Measurements from ENCODE around the gene OOSP4A. TPM values are rescaled to one million over a fixed set of nuclear protein-coding genes. Genes with fewer than 3 reads are reported as not detected.

Gene OOSP4A
- total RNA-seq, 1 donor = not detected

DNA sequence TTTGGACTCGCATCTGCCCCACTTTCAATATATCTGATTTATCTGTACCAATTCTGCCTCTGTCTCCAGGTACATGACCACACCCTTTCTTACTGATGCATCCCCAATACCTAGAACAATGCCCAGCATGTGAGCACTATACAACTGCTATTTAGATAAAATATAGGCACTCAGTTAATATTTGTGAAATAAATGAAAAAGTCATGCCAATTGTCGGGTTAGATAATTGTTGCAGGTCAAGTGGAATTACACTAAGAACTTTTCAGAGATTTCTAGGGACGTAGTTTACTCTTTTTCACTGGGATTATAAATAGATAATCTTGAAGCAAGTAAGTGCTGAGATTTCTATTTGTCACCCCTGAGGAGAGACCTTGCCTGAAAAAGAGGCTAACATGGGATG, 20.5 kb downstream of the OOSP4A start:
- no peak overlapping the region for H3K4me2 ChIP-seq (ENCODE audit: insufficient read depth, low read length)
- H3K27ac ChIP-seq (ENCODE audit: low read depth, low read length) = no peak overlapping the region
- H3K4me1 ChIP-seq (ENCODE audit: insufficient read depth, low read length) = no peaks in the 10 kb centered on the region
- no peaks in the 10 kb centered on the region for H3K36me3 ChIP-seq (ENCODE audit: insufficient read depth, low read length)
- DNase-seq (ENCODE audit: insufficient read length, low spot score, missing footprints) = no peak
- H3K9me3 ChIP-seq (ENCODE audit: low read depth, low read length) = no peaks in the 10 kb centered on the region
- no peak overlapping the region for H2AFZ ChIP-seq (ENCODE audit: low read length)
- TF ChIP-seq, protein P1, sequence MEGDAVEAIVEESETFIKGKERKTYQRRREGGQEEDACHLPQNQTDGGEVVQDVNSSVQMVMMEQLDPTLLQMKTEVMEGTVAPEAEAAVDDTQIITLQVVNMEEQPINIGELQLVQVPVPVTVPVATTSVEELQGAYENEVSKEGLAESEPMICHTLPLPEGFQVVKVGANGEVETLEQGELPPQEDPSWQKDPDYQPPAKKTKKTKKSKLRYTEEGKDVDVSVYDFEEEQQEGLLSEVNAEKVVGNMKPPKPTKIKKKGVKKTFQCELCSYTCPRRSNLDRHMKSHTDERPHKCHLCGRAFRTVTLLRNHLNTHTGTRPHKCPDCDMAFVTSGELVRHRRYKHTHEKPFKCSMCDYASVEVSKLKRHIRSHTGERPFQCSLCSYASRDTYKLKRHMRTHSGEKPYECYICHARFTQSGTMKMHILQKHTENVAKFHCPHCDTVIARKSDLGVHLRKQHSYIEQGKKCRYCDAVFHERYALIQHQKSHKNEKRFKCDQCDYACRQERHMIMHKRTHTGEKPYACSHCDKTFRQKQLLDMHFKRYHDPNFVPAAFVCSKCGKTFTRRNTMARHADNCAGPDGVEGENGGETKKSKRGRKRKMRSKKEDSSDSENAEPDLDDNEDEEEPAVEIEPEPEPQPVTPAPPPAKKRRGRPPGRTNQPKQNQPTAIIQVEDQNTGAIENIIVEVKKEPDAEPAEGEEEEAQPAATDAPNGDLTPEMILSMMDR (IDR thresholded peaks at IDR 0.05; ENCODE audit: extremely low read depth, low read depth, low read length) = no peak
- H3K27me3 ChIP-seq (ENCODE audit: insufficient read depth, low read length) = no peaks in the 10 kb centered on the region
- H3K4me3 ChIP-seq (ENCODE audit: insufficient read depth, low read length) = no peak overlapping the region
- H3K79me2 ChIP-seq (ENCODE audit: insufficient read depth, low read length) = no peaks in the 10 kb centered on the region
- H4K20me1 ChIP-seq (ENCODE audit: insufficient read depth, low read length) = no peaks in the 10 kb centered on the region

DNA sequence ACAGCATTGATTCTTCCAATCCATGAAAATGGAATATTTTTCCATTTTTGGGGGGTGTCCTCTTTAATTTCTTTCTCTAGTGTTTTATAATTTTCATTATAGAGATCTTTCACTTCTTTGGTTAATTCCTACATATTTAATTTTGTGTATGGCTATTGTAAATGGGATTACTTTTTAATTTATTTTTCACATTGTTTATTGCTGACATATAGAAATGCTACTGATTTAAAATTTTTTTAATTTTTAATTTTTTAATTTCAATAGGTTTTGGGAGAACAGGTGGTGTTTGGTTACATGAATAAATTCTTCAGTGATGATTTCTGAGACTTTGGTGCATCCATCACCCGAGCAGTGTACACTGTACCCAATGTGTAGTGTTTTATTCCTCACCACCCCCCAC, 26.6 kb downstream of the OOSP4A start:
- no peaks in the 10 kb centered on the region for H3K4me1 ChIP-seq (ENCODE audit: insufficient read depth, low read length)
- no peak overlapping the region for H3K4me2 ChIP-seq (ENCODE audit: insufficient read depth, low read length)
- no peaks in the 10 kb centered on the region for H3K79me2 ChIP-seq (ENCODE audit: insufficient read depth, low read length)
- H3K36me3 ChIP-seq (ENCODE audit: insufficient read depth, low read length) = no peaks in the 10 kb centered on the region
- no peaks in the 10 kb centered on the region for H4K20me1 ChIP-seq (ENCODE audit: insufficient read depth, low read length)
- no peak overlapping the region for H3K4me3 ChIP-seq (ENCODE audit: insufficient read depth, low read length)
- H3K27ac ChIP-seq (ENCODE audit: low read depth, low read length) = no peak overlapping the region
- H3K9me3 ChIP-seq (ENCODE audit: low read depth, low read length) = no peaks in the 10 kb centered on the region
- TF ChIP-seq, protein P1 (IDR thresholded peaks at IDR 0.05; ENCODE audit: extremely low read depth, low read depth, low read length) = no peak
- no peaks in the 10 kb centered on the region for H3K27me3 ChIP-seq (ENCODE audit: insufficient read depth, low read length)
- H2AFZ ChIP-seq (ENCODE audit: low read length) = no peak overlapping the region
- no peak for DNase-seq (ENCODE audit: insufficient read length, low spot score, missing footprints)

DNA sequence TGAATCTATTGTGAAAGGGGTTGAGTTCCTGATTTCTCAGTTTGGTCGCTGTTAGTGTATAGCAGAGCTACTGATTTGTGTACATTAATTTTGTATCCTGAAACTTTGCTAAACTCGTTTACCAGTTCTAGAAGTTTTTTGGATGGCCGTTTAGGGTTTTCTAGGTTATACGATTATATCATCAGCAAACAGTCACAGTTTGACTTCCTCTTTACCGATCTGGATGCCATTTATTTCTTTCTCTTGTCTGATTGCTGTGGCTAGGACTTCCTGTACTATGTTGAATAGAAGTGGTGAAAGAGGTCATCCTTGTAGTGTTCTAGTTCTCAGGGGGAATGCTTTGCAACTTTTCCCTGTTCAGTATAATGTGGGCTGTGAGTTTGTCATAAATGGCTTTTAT, 28.6 kb downstream of the OOSP4A start:
- Histone ChIP-seq H3K27me3 (ENCODE audit: insufficient read depth, low read length) (no peaks in the 10 kb centered on the region), H2AFZ (ENCODE audit: low read length) (no peak overlapping the region), H4K20me1 (ENCODE audit: insufficient read depth, low read length) (no peaks in the 10 kb centered on the region), H3K4me2 (ENCODE audit: insufficient read depth, low read length) (no peak overlapping the region), H3K9me3 (ENCODE audit: low read depth, low read length) (no peaks in the 10 kb centered on the region), H3K4me3 (ENCODE audit: insufficient read depth, low read length) (no peak overlapping the region), H3K4me1 (ENCODE audit: insufficient read depth, low read length) (no peaks in the 10 kb centered on the region), H3K36me3 (ENCODE audit: insufficient read depth, low read length) (no peaks in the 10 kb centered on the region), H3K79me2 (ENCODE audit: insufficient read depth, low read length) (no peaks in the 10 kb centered on the region), H3K27ac (ENCODE audit: low read depth, low read length) (no peak overlapping the region)
- TF ChIP-seq, protein P1 (IDR thresholded peaks at IDR 0.05; ENCODE audit: extremely low read depth, low read depth, low read length) = no peak
- DNase-seq (ENCODE audit: insufficient read length, low spot score, missing footprints) = no peak

DNA sequence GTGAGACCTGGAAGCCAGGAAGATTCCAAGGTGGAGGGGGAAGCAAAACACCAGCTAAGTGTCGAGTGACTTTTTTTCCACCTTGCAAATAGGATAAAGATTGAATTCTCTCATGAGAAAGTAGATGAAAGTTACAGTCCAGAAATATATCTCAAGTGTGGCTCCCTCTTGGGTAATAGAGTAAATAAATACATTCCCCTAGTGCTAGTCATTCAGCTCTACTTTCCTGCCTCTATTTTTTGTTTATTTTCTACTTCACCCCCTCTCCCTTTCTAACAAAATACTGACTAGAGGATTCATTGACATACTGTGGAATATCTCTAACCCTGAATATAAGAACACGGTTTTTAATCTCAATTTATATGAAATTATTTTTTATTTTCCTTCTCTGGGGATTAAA, 34.0 kb downstream of the OOSP4A start:
- no peak overlapping the region for H3K4me3 ChIP-seq (ENCODE audit: insufficient read depth, low read length)

More for the DNA sequence above, 34.0 kb downstream of the OOSP4A start:
- H4K20me1 ChIP-seq (ENCODE audit: insufficient read depth, low read length) = no peaks in the 10 kb centered on the region
- peaks cover 4% of the 10 kb centered on the region for H3K9me3 ChIP-seq (ENCODE audit: low read depth, low read length)
- no peak overlapping the region for H3K27ac ChIP-seq (ENCODE audit: low read depth, low read length)
- no peak for DNase-seq (ENCODE audit: insufficient read length, low spot score, missing footprints)
- TF ChIP-seq, protein P1 (IDR thresholded peaks at IDR 0.05; ENCODE audit: extremely low read depth, low read depth, low read length) = no peak
- no peaks in the 10 kb centered on the region for H3K27me3 ChIP-seq (ENCODE audit: insufficient read depth, low read length)
- no peaks in the 10 kb centered on the region for H3K79me2 ChIP-seq (ENCODE audit: insufficient read depth, low read length)
- no peak overlapping the region for H3K4me2 ChIP-seq (ENCODE audit: insufficient read depth, low read length)
- H3K36me3 ChIP-seq (ENCODE audit: insufficient read depth, low read length) = no peaks in the 10 kb centered on the region
- H3K4me1 ChIP-seq (ENCODE audit: insufficient read depth, low read length) = no peaks in the 10 kb centered on the region
- H2AFZ ChIP-seq (ENCODE audit: low read length) = no peak overlapping the region

Data from osteoblast (primary cell).